Activated T-helper 1 cell treated with anti-CD3 and anti-CD28 coated beads, Interleukin-12 subunit alpha, Interleukin-12 subunit beta, Interleukin-2, Interleukin-4 antibody, amounts not matched to agents 30 ng/mL and 10 ng/mL and 1 ng/mL, durations not matched to agents 14 hours and 24 hours and 36 hours (primary cell): ENCODE measurements around the gene RPS6KB2. TPM values are rescaled to one million over a fixed set of nuclear protein-coding genes. Genes with fewer than 3 reads are reported as not detected.
"Not testable (repeated sequence)": the region's sequence is repeated elsewhere in the genome, so short reads cannot be mapped to it uniquely, and the experiment has no call there.

Experiments
- DNase-seq: peaks from one replicate; pipeline ENCODE4 v3.0.0; 2021; ENCODE audit warnings: low spot score
- H3K27ac Mint-ChIP-seq: one replicate; pipeline ENCODE4 v1.8.0; 2021; ENCODE audit warnings: mild to moderate bottlenecking, mixed read lengths
- H3K27me3 Mint-ChIP-seq: one replicate; pipeline ENCODE4 v1.8.0; 2022; ENCODE audit warnings: mild to moderate bottlenecking, moderate library complexity, mixed read lengths; ENCODE audit not compliant: insufficient read depth
- H3K36me3 Mint-ChIP-seq: one replicate; pipeline ENCODE4 v1.8.0; 2021; ENCODE audit warnings: low read depth, mixed read lengths
- H3K4me1 Mint-ChIP-seq: one replicate; pipeline ENCODE4 v1.8.0; 2021; ENCODE audit warnings: low read depth, mixed read lengths
- H3K4me3 Mint-ChIP-seq: one replicate; pipeline ENCODE4 v1.8.0; 2021; ENCODE audit warnings: mild to moderate bottlenecking, moderate library complexity, mixed read lengths
- H3K9me3 Mint-ChIP-seq: one replicate; pipeline ENCODE4 v1.8.0; 2021; ENCODE audit warnings: mixed read lengths
- intact Hi-C: fragments of 100-400 bp; cut with micrococcal nuclease; formaldehyde crosslinking; loops from one replicate; pipeline ENCODE4 v1.15.1; 2024
- total RNA-seq: library from RNA; stranded (reverse); gene quantifications from 2 replicates; pipeline ENCODE4 v1.2.3, GENCODE V29; 2022

RPS6KB2 gene
- total RNA-seq, 1 donor from 2014 or later: 84.1 TPM

- no peak overlapping the region for H3K27ac Mint-ChIP-seq
- no peak for DNase-seq
Measured at GRCh38 chr11:67418476-67419281, 9.6 kb upstream of the RPS6KB2 start.

GRCh38 chr11:67419325-67420049, 8.8 kb upstream of the RPS6KB2 start:
- H3K4me1 Mint-ChIP-seq: peaks cover 22% of the 10 kb centered on the region
- intact Hi-C loops: loop anchor here (1.0 to 2.0 kb wide), 2 partner anchors 9 to 19 kb away; partner anchors contain the start of gene RPS6KB2
- H3K27ac Mint-ChIP-seq: no peak overlapping the region

More at GRCh38 chr11:67418476-67419281, 9.6 kb upstream of the RPS6KB2 start:
- Mint-ChIP-seq H3K9me3 (no peaks in the 10 kb centered on the region), H3K4me1 (peaks cover 22% of the 10 kb centered on the region), H3K4me3 (peak overlapping the region; percentile 37), H3K27me3 (peaks cover 20% of the 10 kb centered on the region), H3K36me3 (no peaks in the 10 kb centered on the region)
- intact Hi-C loops: no loop called here

GRCh38 chr11:67420147-67420645, 8.1 kb upstream of the RPS6KB2 start:
- Mint-ChIP-seq H3K4me3 (peak overlapping the region; percentile 75), H3K9me3 (no peaks in the 10 kb centered on the region), H3K36me3 (no peaks in the 10 kb centered on the region), H3K27ac (peak overlapping the region; percentile 48), H3K27me3 (peaks cover 11% of the 10 kb centered on the region), H3K4me1 (peaks cover 29% of the 10 kb centered on the region)
- no peak for DNase-seq
- intact Hi-C loops: loop anchor here (1.0 to 2.0 kb wide), 2 partner anchors 8 to 19 kb away; partner anchors contain the start of gene RPS6KB2

More at GRCh38 chr11:67419325-67420049, 8.8 kb upstream of the RPS6KB2 start:
- DNase-seq: no peak
- Mint-ChIP-seq H3K36me3 (no peaks in the 10 kb centered on the region), H3K27me3 (peaks cover 17% of the 10 kb centered on the region), H3K4me3 (peak overlapping the region; percentile 37), H3K9me3 (no peaks in the 10 kb centered on the region)

GRCh38 chr11:67420646-67421429, 7.5 kb upstream of the RPS6KB2 start:
- Mint-ChIP-seq H3K27me3 (peaks cover 11% of the 10 kb centered on the region), H3K27ac (peak overlapping the region; percentile 70), H3K9me3 (no peaks in the 10 kb centered on the region), H3K4me3 (peak overlapping the region; percentile 72), H3K36me3 (no peaks in the 10 kb centered on the region), H3K4me1 (peaks cover 30% of the 10 kb centered on the region)
- intact Hi-C loops: loop anchor here (1.0 to 2.0 kb wide), 5 partner anchors 7 to 43 kb away; partner anchors contain the start of gene RPS6KB2
- peak; percentile 95 for DNase-seq

GRCh38 chr11:67421430-67422031, 6.8 kb upstream of the RPS6KB2 start:
- no peaks in the 10 kb centered on the region for H3K9me3 Mint-ChIP-seq
- no peak for DNase-seq
- H3K27ac Mint-ChIP-seq: peak overlapping the region; percentile 70
- H3K36me3 Mint-ChIP-seq: no peaks in the 10 kb centered on the region
- intact Hi-C loops: loop anchor here (1.0 to 2.0 kb wide), 4 partner anchors 12 to 43 kb away; no protein-coding TSS in a partner anchor
- H3K27me3 Mint-ChIP-seq: peaks cover 6% of the 10 kb centered on the region
- H3K4me3 Mint-ChIP-seq: peak overlapping the region; percentile 72
- H3K4me1 Mint-ChIP-seq: peaks cover 28% of the 10 kb centered on the region

GRCh38 chr11:67422891-67423290, 5.4 kb upstream of the RPS6KB2 start:
- H3K36me3 Mint-ChIP-seq: no peaks in the 10 kb centered on the region
- H3K27ac Mint-ChIP-seq: no peak overlapping the region
- peaks cover 1% of the 10 kb centered on the region for H3K27me3 Mint-ChIP-seq

GRCh38 chr11:67423466-67423865, 4.8 kb upstream of the RPS6KB2 start:
- Mint-ChIP-seq H3K4me1 (peaks cover 31% of the 10 kb centered on the region), H3K27ac (no peak overlapping the region), H3K36me3 (peaks cover 1% of the 10 kb centered on the region), H3K9me3 (no peaks in the 10 kb centered on the region), H3K4me3 (no peak overlapping the region), H3K27me3 (peaks cover 1% of the 10 kb centered on the region)
- DNase-seq: no peak
- intact Hi-C loops: no loop called here

More at GRCh38 chr11:67422891-67423290, 5.4 kb upstream of the RPS6KB2 start:
- intact Hi-C loops: no loop called here
- Mint-ChIP-seq H3K4me1 (peaks cover 29% of the 10 kb centered on the region), H3K4me3 (no peak overlapping the region), H3K9me3 (no peaks in the 10 kb centered on the region)
- no peak for DNase-seq

- peaks cover 1% of the 10 kb centered on the region for H3K27me3 Mint-ChIP-seq
- peaks cover 31% of the 10 kb centered on the region for H3K4me1 Mint-ChIP-seq
- no peak for DNase-seq
- H3K36me3 Mint-ChIP-seq: peaks cover 1% of the 10 kb centered on the region
- no peak overlapping the region for H3K27ac Mint-ChIP-seq
- H3K9me3 Mint-ChIP-seq: no peaks in the 10 kb centered on the region
- H3K4me3 Mint-ChIP-seq: no peak overlapping the region
- intact Hi-C loops: no loop called here
Measured at GRCh38 chr11:67423891-67424613, 4.2 kb upstream of the RPS6KB2 start.

- peaks cover 14% of the 10 kb centered on the region for H3K36me3 Mint-ChIP-seq
- H3K27me3 Mint-ChIP-seq, intact Hi-C loops, H3K9me3 Mint-ChIP-seq, DNase-seq: not testable (repeated sequence)
- H3K27ac Mint-ChIP-seq: peak overlapping the region; percentile 97
- peaks cover 35% of the 10 kb centered on the region for H3K4me1 Mint-ChIP-seq
- peak overlapping the region; percentile 98 for H3K4me3 Mint-ChIP-seq
Measured at GRCh38 chr11:67427364-67427859, 882 bp upstream of the RPS6KB2 start.

GRCh38 chr11:67429038-67429668, 859 bp downstream of the RPS6KB2 start:
- Mint-ChIP-seq H3K4me3 (peak overlapping the region; percentile 98), H3K9me3 (no peaks in the 10 kb centered on the region), H3K27me3 (no peaks in the 10 kb centered on the region), H3K36me3 (peaks cover 17% of the 10 kb centered on the region), H3K4me1 (peaks cover 27% of the 10 kb centered on the region), H3K27ac (peak overlapping the region; percentile 87)
- DNase-seq: no peak
- intact Hi-C loops: no loop called here

- DNase-seq: no peak
- peaks cover 17% of the 10 kb centered on the region for H3K36me3 Mint-ChIP-seq
- peaks cover 25% of the 10 kb centered on the region for H3K4me1 Mint-ChIP-seq
- no peaks in the 10 kb centered on the region for H3K27me3 Mint-ChIP-seq
- H3K27ac Mint-ChIP-seq: no peak overlapping the region
- intact Hi-C loops: no loop called here
- no peaks in the 10 kb centered on the region for H3K9me3 Mint-ChIP-seq
- peak overlapping the region; percentile 98 for H3K4me3 Mint-ChIP-seq
Measured at GRCh38 chr11:67429722-67430121, 1.4 kb downstream of the RPS6KB2 start.
